SK-N-SH (cell line): ENCODE results near the gene ZNRF4.

Experiments used
- CTCF ChIP-seq: fragments of 200-600 bp; sonication (generic); IDR thresholded peaks from 2 replicates; pipeline ENCODE4 v1.6.1; 2017; ENCODE audit warnings: antibody characterized with exemption, mild to moderate bottlenecking, moderate library complexity
- FOSL2 ChIP-seq: IDR thresholded peaks from 2 replicates; pipeline ENCODE4 v1.4.0; 2012; ENCODE audit warnings: low read depth, mild to moderate bottlenecking, moderate library complexity, borderline replicate concordance
- POLR2AphosphoS5 ChIP-seq: IDR thresholded peaks from 2 replicates; pipeline ENCODE4 v1.6.1; 2012; ENCODE audit warnings: low read depth, low read length
- RAD21 ChIP-seq: IDR thresholded peaks from 2 replicates; pipeline ENCODE4 v1.6.1; 2012; ENCODE audit warnings: mild to moderate bottlenecking, low read length

DNA sequence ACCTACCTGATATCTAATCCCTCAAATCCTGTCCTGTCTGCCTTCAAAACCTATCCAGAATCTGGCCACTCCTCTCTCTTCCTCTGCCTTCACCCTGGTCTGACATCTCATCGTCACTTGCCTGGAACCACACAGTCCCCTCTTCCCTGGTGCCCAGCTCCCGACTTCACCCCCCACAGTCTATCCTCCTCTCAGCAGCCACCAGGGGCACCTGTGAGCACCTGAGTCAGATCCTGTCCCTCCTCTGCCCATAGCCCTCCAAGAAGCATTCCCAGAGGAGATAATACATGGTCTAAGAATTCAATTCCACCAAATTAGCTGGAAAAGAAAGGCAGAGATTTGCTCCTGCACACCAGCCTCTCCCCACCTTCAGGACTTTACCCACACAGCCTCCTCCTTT, 48.9 kb downstream of the ZNRF4 start:
- TF ChIP-seq POLR2AphosphoS5 (no peak), FOSL2 (no peak), RAD21 (no peak), CTCF (no peak)
